GM23338 (cell line): ENCODE measurements around the gene ZNF10. TPM values are rescaled to one million over a fixed set of nuclear protein-coding genes. Genes with fewer than 3 reads are reported as not detected.
A peak's percentile ranks its signal among the peaks of the same experiment; 100 is the strongest.

Experiments used
- ATAC-seq: fragments of 200-7000 bp; cut with Tn5 transposase; 3 replicates; pipeline ENCODE4 v1.9.1; 2020
- DNase-seq: peaks from one replicate; pipeline ENCODE4 v3.0.0-alpha.2; 2015; ENCODE audit warnings: low spot score
- H2AFZ ChIP-seq: fragments of 200-600 bp; sonication (generic); 2 replicates; pipeline ENCODE4 v1.8.0; 2016; ENCODE audit warnings: antibody characterized with exemption, mild to moderate bottlenecking, moderate library complexity
- H3F3A ChIP-seq: fragments of 200-600 bp; sonication (generic); replicated peaks from 2 replicates; pipeline ENCODE4 v1.8.0; 2017; ENCODE audit warnings: antibody characterized with exemption, mixed run types, low read depth
- H3K27ac ChIP-seq: fragments of 200-600 bp; sonication (generic); 2 replicates; pipeline ENCODE4 v1.6.1; 2016; ENCODE audit warnings: low read depth
- H3K27me3 ChIP-seq: fragments of 200-600 bp; sonication (generic); 2 replicates; pipeline ENCODE4 v1.8.0; 2016; ENCODE audit warnings: mild to moderate bottlenecking, mixed run types, moderate library complexity; ENCODE audit not compliant: insufficient read depth
- H3K36me3 ChIP-seq: fragments of 200-600 bp; sonication (generic); 2 replicates; pipeline ENCODE4 v1.8.0; 2016; ENCODE audit warnings: mild to moderate bottlenecking; ENCODE audit not compliant: insufficient read depth
- H3K4me1 ChIP-seq: fragments of 200-600 bp; sonication (generic); 2 replicates; pipeline ENCODE4 v1.8.0; 2016; ENCODE audit warnings: mild to moderate bottlenecking, moderate library complexity; ENCODE audit not compliant: insufficient read depth
- H3K4me2 ChIP-seq: fragments of 200-600 bp; sonication (generic); 2 replicates; pipeline ENCODE4 v1.7.1; 2017; ENCODE audit warnings: mixed run types
- H3K4me3 ChIP-seq: fragments of 200-600 bp; sonication (generic); 2 replicates; pipeline ENCODE4 v1.6.1; 2016; ENCODE audit warnings: mixed run types
- H3K79me2 ChIP-seq: fragments of 200-600 bp; sonication (generic); replicated peaks from 2 replicates; pipeline ENCODE4 v1.8.0; 2017; ENCODE audit warnings: mild to moderate bottlenecking; ENCODE audit not compliant: insufficient read depth
- H3K9me2 ChIP-seq: fragments of 200-600 bp; sonication (generic); 2 replicates; pipeline ENCODE4 v1.8.0; 2017; ENCODE audit not compliant: insufficient read depth
- H4K20me1 ChIP-seq: fragments of 200-600 bp; sonication (generic); replicated peaks from 2 replicates; pipeline ENCODE4 v1.8.0; 2017; ENCODE audit warnings: mild to moderate bottlenecking; ENCODE audit not compliant: insufficient read depth
- H3K27ac Mint-ChIP-seq: 2 replicates; pipeline ENCODE4 v1.8.0; 2020; ENCODE audit warnings: inconsistent platforms, mild to moderate bottlenecking, moderate library complexity, mixed read lengths
- H3K27me3 Mint-ChIP-seq: 3 replicates; pipeline ENCODE4 v1.8.0; 2022; ENCODE audit warnings: low read depth, mild to moderate bottlenecking, moderate library complexity, mixed read lengths, inconsistent platforms; ENCODE audit not compliant: insufficient read depth, poor library complexity
- H3K36me3 Mint-ChIP-seq: 3 replicates; pipeline ENCODE4 v1.8.0; 2021; ENCODE audit warnings: low read depth, mild to moderate bottlenecking, inconsistent platforms, moderate library complexity, mixed read lengths
- H3K4me1 Mint-ChIP-seq: 3 replicates; pipeline ENCODE4 v1.8.0; 2020; ENCODE audit warnings: mild to moderate bottlenecking, inconsistent platforms, mixed read lengths
- H3K4me3 Mint-ChIP-seq: 3 replicates; pipeline ENCODE4 v1.8.0; 2021; ENCODE audit warnings: moderate library complexity, mild to moderate bottlenecking, inconsistent platforms, mixed read lengths
- H3K9me3 Mint-ChIP-seq: 3 replicates; pipeline ENCODE4 v1.8.0; 2020; ENCODE audit warnings: moderate library complexity, mild to moderate bottlenecking, inconsistent platforms, mixed read lengths
- CREB1 ChIP-seq: fragments of 250-450 bp; sonication (Bioruptor Pico); IDR thresholded peaks from 2 replicates; pipeline ENCODE4 v1.5.0; 2020; ENCODE audit warnings: low read depth, mild to moderate bottlenecking, moderate library complexity
- ETS1 ChIP-seq: IDR thresholded peaks from 2 replicates; pipeline ENCODE4 v1.6.1; 2016; ENCODE audit warnings: antibody characterized with exemption
- EZH2 ChIP-seq: fragments of 200-600 bp; sonication (generic); IDR thresholded peaks from one replicate; pipeline ENCODE4 v1.8.0; 2017; ENCODE audit warnings: antibody characterized with exemption, mild to moderate bottlenecking, low read depth; ENCODE audit not compliant: unreplicated experiment
- EZH2phosphoT487 ChIP-seq: fragments of 200-600 bp; sonication (generic); IDR thresholded peaks from one replicate; pipeline ENCODE4 v1.8.1; 2018; ENCODE audit warnings: antibody characterized with exemption; ENCODE audit not compliant: unreplicated experiment
- JUNB ChIP-seq: IDR thresholded peaks from one replicate; pipeline ENCODE4 v1.6.1; 2016; ENCODE audit warnings: antibody characterized with exemption; ENCODE audit not compliant: unreplicated experiment
- NANOG ChIP-seq: IDR thresholded peaks from 2 replicates; pipeline ENCODE4 v1.6.1; 2016; ENCODE audit warnings: antibody characterized with exemption, borderline replicate concordance
- POLR2AphosphoS5 ChIP-seq: IDR thresholded peaks from 2 replicates; pipeline ENCODE4 v1.6.1; 2016; ENCODE audit warnings: antibody characterized with exemption, low read depth
- STAT1 ChIP-seq: IDR thresholded peaks from one replicate; pipeline ENCODE4 v1.6.1; 2016; ENCODE audit warnings: antibody characterized with exemption; ENCODE audit not compliant: unreplicated experiment
- ZNF114 ChIP-seq: fragments of 250-450 bp; sonication (Bioruptor Pico); IDR thresholded peaks from 2 replicates; pipeline ENCODE4 v1.5.0; 2020; ENCODE audit warnings: mild to moderate bottlenecking, moderate library complexity
- ZNF462 ChIP-seq: fragments of 250-450 bp; sonication (Bioruptor Pico); IDR thresholded peaks from 2 replicates; pipeline ENCODE4 v1.5.0; 2020; ENCODE audit warnings: mild to moderate bottlenecking, moderate library complexity
- long read RNA-seq: library from polyadenylated mRNA; unstranded; transcript quantifications from one replicate; pipeline ENCODE4 v2.0.0, GENCODE V29; 2020; ENCODE audit not compliant: unreplicated experiment
- polyA plus RNA-seq: library from polyadenylated mRNA; unstranded; fragments of >200 nt; fragmentation: Nextera tagmentation; extraction: Ambion mirVana; gene quantifications from 2 replicates; pipeline ENCODE4 v1.2.1, GENCODE V29; 2016
- total RNA-seq: library from RNA; depleted of rRNA; stranded (reverse); fragments of >200 nt; shearing (Covaris generic); gene quantifications from 2 replicates; pipeline ENCODE4 v1.2.3, GENCODE V29; 2014; rRNA removed

Gene ZNF10
- 10.3 and 18.5 TPM in 2 replicates for total RNA-seq
- 7.3 and 8.2 TPM in 2 replicates for polyA plus RNA-seq
- long read RNA-seq, partial matches to known transcripts: 0 of 4 reads
- long read RNA-seq, other reads (novel, unspliced or antisense): 3 of 4 reads

- Mint-ChIP-seq H3K27ac (peak within 1 kb of the TSS; percentile 99), H3K4me3 (peak within 1 kb of the TSS; percentile 99), H3K36me3 (peaks cover 90% of the 10 kb centered on the region), H3K27me3 (peaks cover 12% of the 10 kb centered on the region), H3K4me1 (peaks cover 3% of the 10 kb centered on the region; the same call in 2 of the 3 replicates), H3K9me3 (peaks cover 75% of the 10 kb centered on the region)
- no peaks in the 10 kb centered on the region for H4K20me1 ChIP-seq
- H3K36me3 ChIP-seq: peaks cover 40% of the 10 kb centered on the region
- peak; percentile 97 for TF ChIP-seq POLR2AphosphoS5
- TF ChIP-seq NANOG: no peak
- no peak for TF ChIP-seq JUNB
- peak; percentile 91 for TF ChIP-seq ETS1
- no peak for TF ChIP-seq EZH2
- peak; percentile 95 for TF ChIP-seq CREB1 (CRISPR knock-in tag)
- TF ChIP-seq ZNF114 (CRISPR knock-in tag): no peak
- no peaks in the 10 kb centered on the region for H3F3A ChIP-seq
- DNase-seq: peak; percentile 96
- ATAC-seq: peak; percentile 99
- no peaks in the 10 kb centered on the region for H3K27me3 ChIP-seq
- H2AFZ ChIP-seq: peak within 1 kb of the TSS; percentile 98
- peak within 1 kb of the TSS; percentile 87 for H3K27ac ChIP-seq
- H3K4me2 ChIP-seq: peak within 1 kb of the TSS; percentile 94
- H3K4me3 ChIP-seq: peak within 1 kb of the TSS; percentile 68
- no peaks in the 10 kb centered on the region for H3K4me1 ChIP-seq
- H3K79me2 ChIP-seq: peaks cover 85% of the 10 kb centered on the region
- H3K9me2 ChIP-seq: no peaks in the 10 kb centered on the region
Observed at GRCh38 chr12:133130038-133130807, at the start of gene ZNF10, which contains the start of gene ZNF891. Gene ZNF10, plus strand, starts transcription at chr12:133130627. Its CDS starts 13,866 bp downstream, at chr12:133144493. Gene ZNF891, minus strand, starts transcription at chr12:133130274. Its CDS starts 8,356 bp downstream, at chr12:133121918.

- peak overlapping the region; percentile 87 for H3K4me3 ChIP-seq
- H3K4me1 ChIP-seq: peaks cover 5% of the 10 kb centered on the region; the same call in 1 of the 2 replicates
- Mint-ChIP-seq H3K36me3 (peaks cover 68% of the 10 kb centered on the region), H3K27ac (no peak overlapping the region; the same call in none of the 2 replicates), H3K9me3 (peaks cover 42% of the 10 kb centered on the region), H3K4me3 (no peak overlapping the region), H3K27me3 (peaks cover 8% of the 10 kb centered on the region), H3K4me1 (peaks cover 5% of the 10 kb centered on the region; the same call in 1 of the 3 replicates)
- peaks cover 11% of the 10 kb centered on the region for H3K9me2 ChIP-seq
- no peaks in the 10 kb centered on the region for H3F3A ChIP-seq
- no peaks in the 10 kb centered on the region for H3K27me3 ChIP-seq
- H4K20me1 ChIP-seq: no peaks in the 10 kb centered on the region
- DNase-seq (peak; percentile 50), ATAC-seq (no peak)
- H3K36me3 ChIP-seq: peaks cover 26% of the 10 kb centered on the region
- H3K27ac ChIP-seq: peak overlapping the region; percentile 94
- peak overlapping the region; percentile 85 for H3K4me2 ChIP-seq
- peak overlapping the region; percentile 73 for H2AFZ ChIP-seq
- peaks cover 14% of the 10 kb centered on the region for H3K79me2 ChIP-seq
- TF ChIP-seq ZNF462 (CRISPR knock-in tag) (no peak), ZNF114 (CRISPR knock-in tag) (no peak), NANOG (no peak), ETS1 (no peak), EZH2phosphoT487 (no peak), POLR2AphosphoS5 (no peak), EZH2 (no peak), JUNB (no peak), STAT1 (no peak)
Observed at GRCh38 chr12:133081159-133081780, 49.2 kb upstream of the ZNF10 start.
